Measurements from ENCODE around the gene FAM240B. TPM values are rescaled to one million over a fixed set of nuclear protein-coding genes. Genes with fewer than 3 reads are reported as not detected.

FAM240B gene
- total RNA-seq, 4 donors from 2014 or later: not detected

DNA sequence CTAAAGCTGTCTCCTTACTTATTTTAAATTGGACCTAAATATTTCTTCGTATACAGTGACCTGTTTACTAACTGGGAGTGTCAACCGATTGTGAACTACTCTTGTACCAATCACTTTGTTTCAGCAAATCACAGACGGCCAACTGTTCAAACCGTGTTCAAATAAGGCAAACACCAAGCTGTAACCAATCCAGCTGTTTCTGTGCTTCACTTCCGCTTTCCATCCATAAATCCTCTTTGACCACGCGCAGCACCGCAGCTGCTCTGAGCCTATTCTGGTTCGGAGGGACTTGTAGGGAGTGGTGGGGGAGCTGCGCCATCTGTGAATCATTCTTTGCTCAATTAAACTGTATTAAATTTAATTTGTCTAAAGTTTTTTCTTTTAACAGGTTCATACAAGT, 4.8 kb upstream of the FAM240B start:
- WGBS, 2 donors: 91 to 93% methylated on average over 10 of the region's 10 CpGs
- no peaks in the 10 kb centered on the region for H3K9me3 ChIP-seq
- no peak overlapping the region for H3K4me3 ChIP-seq (replicated peaks in 1 of 3)
- no peaks in the 10 kb centered on the region for H3K36me3 ChIP-seq
- H3K27me3 ChIP-seq: no peaks in the 10 kb centered on the region
- DNase-seq: no peak
- no peak for TF ChIP-seq POLR2A (IDR thresholded peaks at IDR 0.05)
- TF ChIP-seq, protein P1, sequence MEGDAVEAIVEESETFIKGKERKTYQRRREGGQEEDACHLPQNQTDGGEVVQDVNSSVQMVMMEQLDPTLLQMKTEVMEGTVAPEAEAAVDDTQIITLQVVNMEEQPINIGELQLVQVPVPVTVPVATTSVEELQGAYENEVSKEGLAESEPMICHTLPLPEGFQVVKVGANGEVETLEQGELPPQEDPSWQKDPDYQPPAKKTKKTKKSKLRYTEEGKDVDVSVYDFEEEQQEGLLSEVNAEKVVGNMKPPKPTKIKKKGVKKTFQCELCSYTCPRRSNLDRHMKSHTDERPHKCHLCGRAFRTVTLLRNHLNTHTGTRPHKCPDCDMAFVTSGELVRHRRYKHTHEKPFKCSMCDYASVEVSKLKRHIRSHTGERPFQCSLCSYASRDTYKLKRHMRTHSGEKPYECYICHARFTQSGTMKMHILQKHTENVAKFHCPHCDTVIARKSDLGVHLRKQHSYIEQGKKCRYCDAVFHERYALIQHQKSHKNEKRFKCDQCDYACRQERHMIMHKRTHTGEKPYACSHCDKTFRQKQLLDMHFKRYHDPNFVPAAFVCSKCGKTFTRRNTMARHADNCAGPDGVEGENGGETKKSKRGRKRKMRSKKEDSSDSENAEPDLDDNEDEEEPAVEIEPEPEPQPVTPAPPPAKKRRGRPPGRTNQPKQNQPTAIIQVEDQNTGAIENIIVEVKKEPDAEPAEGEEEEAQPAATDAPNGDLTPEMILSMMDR (IDR thresholded peaks at IDR 0.05): no peak
- no peaks in the 10 kb centered on the region for H3K4me1 ChIP-seq
- H3K27ac ChIP-seq: no peak overlapping the region
- intact Hi-C loops (cut with DNase I): no loop called here

DNA sequence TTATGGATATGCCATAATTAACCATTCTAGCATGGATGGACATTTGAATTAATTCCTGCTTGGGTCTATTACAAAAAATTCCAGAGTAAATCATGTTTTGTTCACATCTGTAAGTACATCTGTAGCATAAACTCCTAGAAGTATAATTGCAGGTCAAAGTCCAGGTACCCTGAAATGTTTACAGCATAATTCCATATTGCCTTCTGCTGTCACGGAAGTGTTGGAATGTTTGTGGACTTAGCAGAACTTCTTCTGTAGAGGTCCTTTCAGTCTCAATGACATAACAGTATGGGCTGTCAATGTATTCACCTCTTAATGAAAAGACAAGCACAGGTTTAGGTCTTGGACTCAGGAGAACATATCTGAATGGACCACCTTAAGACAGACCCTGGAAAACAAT, 1.8 kb downstream of the FAM240B start:
- no peak overlapping the region for H3K4me3 ChIP-seq (replicated peaks in 1 of 3)
- WGBS, 2 donors: 92 to 100% methylated on average over 1 of the region's 1 CpG
- no peaks in the 10 kb centered on the region for H3K9me3 ChIP-seq
- H3K4me1 ChIP-seq: no peaks in the 10 kb centered on the region
- H3K27ac ChIP-seq: no peak overlapping the region
- no peak for DNase-seq
- intact Hi-C loops (cut with DNase I): no loop called here
- no peak for TF ChIP-seq POLR2A (IDR thresholded peaks at IDR 0.05)
- TF ChIP-seq, protein P1 (IDR thresholded peaks at IDR 0.05): no peak
- H3K27me3 ChIP-seq: no peaks in the 10 kb centered on the region
- H3K36me3 ChIP-seq: no peaks in the 10 kb centered on the region

DNA sequence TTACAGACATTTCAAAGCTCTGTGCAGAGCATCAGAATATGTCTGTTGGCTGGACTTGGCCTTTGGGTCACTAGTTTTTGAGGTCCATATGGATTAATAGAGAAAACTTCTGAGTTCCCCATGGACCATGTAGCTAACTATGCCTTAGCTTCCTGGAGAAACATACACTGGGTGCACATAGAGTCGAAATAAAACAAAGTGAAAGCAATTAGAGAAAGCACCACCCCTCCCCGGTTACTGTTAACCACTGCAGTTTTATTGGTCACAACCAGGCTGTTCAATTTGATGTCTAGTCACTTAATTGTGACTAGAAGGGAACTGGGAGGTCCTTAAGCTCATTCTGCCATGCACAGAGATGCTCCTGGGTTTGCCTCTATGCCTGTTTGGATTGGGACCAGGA, 4.2 kb downstream of the FAM240B start:
- no peak for DNase-seq
- Histone ChIP-seq H3K4me1 (no peaks in the 10 kb centered on the region), H3K9me3 (no peaks in the 10 kb centered on the region), H3K27ac (no peak overlapping the region), H3K4me3 (replicated peaks in 1 of 3) (no peak overlapping the region), H3K27me3 (no peaks in the 10 kb centered on the region), H3K36me3 (no peaks in the 10 kb centered on the region)
- WGBS, 2 donors: 38 to 43% methylated on average over 2 of the region's 2 CpGs
- intact Hi-C loops (cut with DNase I): no loop called here
- TF ChIP-seq, protein P1 (IDR thresholded peaks at IDR 0.05): no peak
- no peak for TF ChIP-seq POLR2A (IDR thresholded peaks at IDR 0.05)

DNA sequence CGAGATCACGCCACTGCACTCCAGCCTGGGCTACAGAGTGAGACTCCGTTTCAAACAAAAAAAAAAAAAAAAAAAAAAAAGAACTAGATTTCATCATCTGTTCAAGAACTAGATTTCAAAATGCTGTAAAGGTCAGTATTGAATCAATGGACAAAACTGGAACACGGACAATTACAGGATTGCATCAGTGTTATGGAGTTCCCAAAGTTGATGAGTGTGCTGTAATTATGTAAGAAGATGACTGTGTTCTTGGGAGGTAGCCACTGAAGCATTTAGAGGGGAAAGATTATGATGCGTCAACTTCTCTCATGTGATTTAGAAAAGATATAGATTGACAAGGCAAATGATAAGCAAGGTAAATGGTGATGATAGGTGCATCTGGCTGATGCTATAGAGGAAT, 6.5 kb downstream of the FAM240B start:
- DNase-seq: no peak
- Histone ChIP-seq H3K27ac (no peak overlapping the region), H3K4me1 (no peaks in the 10 kb centered on the region), H3K36me3 (no peaks in the 10 kb centered on the region), H3K9me3 (no peaks in the 10 kb centered on the region), H3K27me3 (no peaks in the 10 kb centered on the region), H3K4me3 (replicated peaks in 1 of 3) (no peak overlapping the region)
- intact Hi-C loops (cut with DNase I): no loop called here
- TF ChIP-seq, protein P1 (IDR thresholded peaks at IDR 0.05): no peak
- no peak for TF ChIP-seq POLR2A (IDR thresholded peaks at IDR 0.05)
- 74 to 75% methylated on average over 5 of the region's 5 CpGs for WGBS, 2 donors

DNA sequence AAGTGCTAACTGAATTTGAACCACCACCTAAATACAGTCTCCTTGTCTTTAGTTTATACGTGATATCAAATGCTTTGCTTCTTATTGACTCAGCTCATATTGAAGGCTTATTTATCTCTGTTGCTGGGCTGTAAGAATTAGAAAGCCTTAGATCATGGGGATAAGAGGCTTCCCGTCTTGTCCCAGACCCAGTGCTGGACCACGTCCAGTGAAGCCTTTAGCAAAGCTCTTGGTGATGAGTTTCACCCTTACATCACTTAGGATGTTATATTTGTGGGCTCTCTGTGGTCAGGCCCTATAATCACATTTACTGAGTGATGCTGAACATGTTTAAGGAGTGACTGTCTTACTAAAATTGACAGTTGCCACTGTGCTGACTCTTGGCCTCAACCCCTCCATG, 11.2 kb downstream of the FAM240B start:
- 64 to 77% methylated on average over 3 of the region's 3 CpGs for WGBS, 2 donors
- Histone ChIP-seq H3K36me3 (no peaks in the 10 kb centered on the region), H3K27me3 (no peaks in the 10 kb centered on the region), H3K27ac (no peak overlapping the region), H3K4me1 (no peaks in the 10 kb centered on the region), H3K4me3 (replicated peaks in 1 of 3) (no peak overlapping the region), H3K9me3 (no peaks in the 10 kb centered on the region)
- intact Hi-C loops (cut with DNase I): loop anchor here (10.0 kb wide), 1 partner anchor 54 kb away; no protein-coding TSS in a partner anchor
- DNase-seq: no peak
- TF ChIP-seq, protein P1 (IDR thresholded peaks at IDR 0.05): no peak
- TF ChIP-seq POLR2A (IDR thresholded peaks at IDR 0.05): no peak
